Thyroid gland (tissue), 4 donors: Measurements from ENCODE around the gene GALNTL6. TPM values are rescaled to one million over a fixed set of nuclear protein-coding genes. Genes with fewer than 3 reads are reported as not detected.

Experiments used
- DNase-seq, 2 donors: peaks; one replicate each; pipeline ENCODE4 v3.0.0-alpha.2; 2019
- H3K27ac ChIP-seq, 3 donors: fragments of 200-600 bp; sonication (generic); 1 replicate in 2 of 3; 2 replicates in 1 of 3; pipeline ENCODE4 v1.5.1; 2016 to 2019; ENCODE audit warnings: mild to moderate bottlenecking in 1 of 3, moderate library complexity in 1 of 3
- H3K27me3 ChIP-seq: fragments of 200-600 bp; sonication (generic); one replicate; pipeline ENCODE4 v1.5.1; 2019
- H3K36me3 ChIP-seq, 2 donors: fragments of 200-600 bp; sonication (generic); one replicate each; pipeline ENCODE4 v1.5.1; 2016 to 2019
- H3K4me1 ChIP-seq, 2 donors: fragments of 200-600 bp; sonication (generic); one replicate each; pipeline ENCODE4 v1.5.1; 2017 to 2019
- H3K4me3 ChIP-seq, 3 donors: fragments of 200-600 bp; sonication (generic); replicated peaks in 1 of 3; 1 replicate in 2 of 3; 2 replicates in 1 of 3; pipeline ENCODE4 v1.5.1; 2016; ENCODE audit warnings: mild to moderate bottlenecking in 1 of 3
- H3K9me3 ChIP-seq: fragments of 200-600 bp; sonication (generic); one replicate; pipeline ENCODE4 v1.5.1; 2017
- POLR2A ChIP-seq, 2 donors: fragments of 450-650 bp; IDR thresholded peaks; one replicate each; pipeline ENCODE4 v1.6.1; 2017; ENCODE audit warnings: antibody characterized with exemption in 2 of 2, mild to moderate bottlenecking in 2 of 2, moderate library complexity in 1 of 2
- WGBS, 2 donors: methylation state at CpG; one replicate each; pipeline ENCODE4 v1.1.5; 2017; 5-methylcytosine and 5-hydroxymethylcytosine counted together
- intact Hi-C: fragments of 100-400 bp; cut with DNase I; formaldehyde crosslinking; loops from one replicate; pipeline ENCODE4 v1.15.1; 2023
- total RNA-seq, 4 donors: library from RNA; depleted of rRNA; stranded (reverse); fragments of >200 nt; gene quantifications; one replicate each; pipeline ENCODE4 v1.2.3, GENCODE V29; 2016
- TF ChIP-seq, protein P1 (sequence below), 6 experiments: fragments of 200-600 bp in 3 of 6; fragments of 450-650 bp in 3 of 6; sonication (generic) in 3 of 6; IDR thresholded peaks; one replicate each; pipeline ENCODE4 v1.5.1; 2016 to 2019; ENCODE audit warnings: antibody characterized with exemption in 6 of 6, mild to moderate bottlenecking in 2 of 6, inconsistent platforms in 1 of 6, moderate library complexity in 1 of 6

The GALNTL6 gene
- total RNA-seq, 4 donors from 2014 or later, result not detected

DNA sequence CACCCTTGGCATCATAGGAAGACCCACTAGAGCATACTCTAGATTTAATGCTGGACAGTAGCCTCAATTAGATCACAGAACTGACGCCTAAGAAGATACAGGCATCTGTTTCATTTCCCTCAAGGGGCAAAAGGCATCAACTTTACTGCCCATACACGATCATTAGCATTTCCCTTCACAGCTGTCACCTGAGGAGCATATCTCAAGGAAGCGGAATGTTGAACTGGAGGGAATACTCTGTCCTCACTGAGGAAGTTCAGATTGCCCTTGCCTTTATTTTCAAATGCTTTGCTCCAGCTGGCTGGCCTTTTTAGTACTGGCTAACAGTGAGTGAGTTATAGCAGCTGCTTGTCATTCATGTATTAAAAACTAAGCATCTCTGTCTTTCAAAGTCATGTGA, 847.0 kb downstream of the GALNTL6 start:
- peaks cover 0 to 10% of the 10 kb centered on the region in 2 donors for H3K4me1 ChIP-seq
- H3K27ac ChIP-seq, result no peak overlapping the region
- H3K27me3 ChIP-seq, result no peaks in the 10 kb centered on the region
- no peak overlapping the region for H3K4me3 ChIP-seq
- H3K9me3 ChIP-seq, result no peaks in the 10 kb centered on the region
- intact Hi-C loops, result no loop called here
- H3K36me3 ChIP-seq, result no peaks in the 10 kb centered on the region
- WGBS, 2 donors, result 72 to 79% methylated on average over 3 of the region's 3 CpGs
- TF ChIP-seq POLR2A (IDR thresholded peaks at IDR 0.05), result no peak
- TF ChIP-seq, protein P1, sequence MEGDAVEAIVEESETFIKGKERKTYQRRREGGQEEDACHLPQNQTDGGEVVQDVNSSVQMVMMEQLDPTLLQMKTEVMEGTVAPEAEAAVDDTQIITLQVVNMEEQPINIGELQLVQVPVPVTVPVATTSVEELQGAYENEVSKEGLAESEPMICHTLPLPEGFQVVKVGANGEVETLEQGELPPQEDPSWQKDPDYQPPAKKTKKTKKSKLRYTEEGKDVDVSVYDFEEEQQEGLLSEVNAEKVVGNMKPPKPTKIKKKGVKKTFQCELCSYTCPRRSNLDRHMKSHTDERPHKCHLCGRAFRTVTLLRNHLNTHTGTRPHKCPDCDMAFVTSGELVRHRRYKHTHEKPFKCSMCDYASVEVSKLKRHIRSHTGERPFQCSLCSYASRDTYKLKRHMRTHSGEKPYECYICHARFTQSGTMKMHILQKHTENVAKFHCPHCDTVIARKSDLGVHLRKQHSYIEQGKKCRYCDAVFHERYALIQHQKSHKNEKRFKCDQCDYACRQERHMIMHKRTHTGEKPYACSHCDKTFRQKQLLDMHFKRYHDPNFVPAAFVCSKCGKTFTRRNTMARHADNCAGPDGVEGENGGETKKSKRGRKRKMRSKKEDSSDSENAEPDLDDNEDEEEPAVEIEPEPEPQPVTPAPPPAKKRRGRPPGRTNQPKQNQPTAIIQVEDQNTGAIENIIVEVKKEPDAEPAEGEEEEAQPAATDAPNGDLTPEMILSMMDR (IDR thresholded peaks at IDR 0.05), result no peak
- no peak for DNase-seq

DNA sequence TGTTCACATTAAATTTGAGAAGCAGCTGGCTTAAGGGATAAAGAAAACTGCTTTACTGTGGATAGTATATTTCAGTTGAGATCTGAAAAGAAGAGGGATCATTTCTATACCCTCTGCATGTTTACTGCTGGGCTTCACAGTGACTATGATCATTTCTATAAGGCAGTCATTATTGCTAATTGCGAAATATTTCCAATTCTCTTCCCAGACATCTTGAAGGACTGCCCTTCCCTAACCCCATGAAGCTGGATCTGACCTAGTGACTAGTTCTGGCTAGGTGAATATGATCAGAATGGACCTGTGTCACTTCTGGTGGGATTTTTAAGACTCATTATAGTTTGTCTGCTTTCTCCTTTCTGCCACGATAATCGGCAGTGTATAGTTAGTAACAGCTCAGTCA, 848.9 kb downstream of the GALNTL6 start:
- DNase-seq, result no peak
- no peak overlapping the region for H3K4me3 ChIP-seq
- H3K36me3 ChIP-seq, result no peaks in the 10 kb centered on the region
- TF ChIP-seq, protein P1 (IDR thresholded peaks at IDR 0.05), result no peak
- no peak for TF ChIP-seq POLR2A (IDR thresholded peaks at IDR 0.05)
- WGBS, 2 donors, result 94 to 98% methylated on average over 3 of the region's 3 CpGs
- intact Hi-C loops, result no loop called here
- no peaks in the 10 kb centered on the region for H3K27me3 ChIP-seq
- peaks cover 0 to 10% of the 10 kb centered on the region in 2 donors for H3K4me1 ChIP-seq
- H3K27ac ChIP-seq, result no peak overlapping the region
- H3K9me3 ChIP-seq, result no peaks in the 10 kb centered on the region

DNA sequence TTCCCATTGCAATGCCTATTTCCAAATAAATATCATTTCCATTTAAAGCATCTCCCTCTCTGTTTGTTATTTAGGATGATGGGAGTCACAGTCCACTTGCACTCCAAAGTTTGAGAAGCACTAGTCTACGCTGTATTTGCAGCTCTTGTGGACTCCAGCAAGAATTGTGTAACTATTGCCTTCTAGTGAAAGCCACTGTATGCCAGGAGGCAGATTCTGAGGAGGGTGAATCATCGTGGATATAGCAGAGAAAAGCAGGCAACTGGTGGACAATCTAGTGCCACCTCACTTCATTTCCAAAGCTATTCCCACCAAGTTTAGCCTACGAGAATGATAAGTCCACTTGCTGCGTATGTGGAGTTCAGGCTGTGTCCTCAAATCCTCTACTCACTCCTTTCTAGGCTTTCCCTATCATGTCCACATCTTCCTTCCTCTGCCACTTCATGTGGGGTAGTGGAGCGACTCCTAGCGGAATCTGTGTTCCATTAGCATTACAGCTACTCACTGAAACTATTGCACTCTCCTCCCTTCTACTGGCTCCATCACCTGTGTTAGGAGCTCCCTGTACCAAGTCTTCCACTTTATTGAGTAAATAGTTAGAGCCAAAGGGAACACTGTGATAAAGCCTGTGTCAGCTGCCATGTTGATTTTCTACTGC, 853.6 kb downstream of the GALNTL6 start:
- 91 to 97% methylated on average over 6 of the region's 6 CpGs for WGBS, 2 donors
- TF ChIP-seq POLR2A (IDR thresholded peaks at IDR 0.05), result no peak
- TF ChIP-seq, protein P1 (IDR thresholded peaks at IDR 0.05), result no peak
- H3K4me1 ChIP-seq, result peaks cover 0 to 10% of the 10 kb centered on the region in 2 donors
- H3K27ac ChIP-seq, result no peak overlapping the region
- DNase-seq, result no peak
- no peaks in the 10 kb centered on the region for H3K36me3 ChIP-seq
- intact Hi-C loops, result no loop called here
- H3K9me3 ChIP-seq, result no peaks in the 10 kb centered on the region
- no peak overlapping the region for H3K4me3 ChIP-seq
- no peaks in the 10 kb centered on the region for H3K27me3 ChIP-seq

DNA sequence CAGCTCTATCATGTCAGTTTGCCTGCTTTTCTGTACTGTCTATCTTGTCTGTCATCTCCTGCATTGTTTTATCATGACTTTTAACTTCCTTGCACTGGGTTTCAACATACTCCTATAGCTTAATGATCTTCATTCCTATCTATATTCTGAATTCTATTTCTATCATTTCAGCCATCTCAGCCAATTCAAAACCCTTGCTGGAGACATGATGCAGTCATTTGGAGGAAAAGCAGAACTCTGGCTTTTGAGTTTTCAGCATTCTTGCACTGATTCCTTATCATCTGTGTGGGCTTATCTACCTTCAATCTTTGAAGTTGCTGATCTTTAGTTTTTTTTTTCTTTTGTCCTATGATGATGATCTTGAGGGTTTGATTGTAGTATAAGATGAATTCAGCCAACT, 861.6 kb downstream of the GALNTL6 start:
- H3K4me1 ChIP-seq, result no peaks in the 10 kb centered on the region
- no peaks in the 10 kb centered on the region for H3K27me3 ChIP-seq
- H3K9me3 ChIP-seq, result no peaks in the 10 kb centered on the region
- intact Hi-C loops, result no loop called here
- no peak for DNase-seq
- TF ChIP-seq, protein P1 (IDR thresholded peaks at IDR 0.05), result no peak
- no peak for TF ChIP-seq POLR2A (IDR thresholded peaks at IDR 0.05)
- no peaks in the 10 kb centered on the region for H3K36me3 ChIP-seq
- no peak overlapping the region for H3K27ac ChIP-seq
- H3K4me3 ChIP-seq, result no peak overlapping the region

DNA sequence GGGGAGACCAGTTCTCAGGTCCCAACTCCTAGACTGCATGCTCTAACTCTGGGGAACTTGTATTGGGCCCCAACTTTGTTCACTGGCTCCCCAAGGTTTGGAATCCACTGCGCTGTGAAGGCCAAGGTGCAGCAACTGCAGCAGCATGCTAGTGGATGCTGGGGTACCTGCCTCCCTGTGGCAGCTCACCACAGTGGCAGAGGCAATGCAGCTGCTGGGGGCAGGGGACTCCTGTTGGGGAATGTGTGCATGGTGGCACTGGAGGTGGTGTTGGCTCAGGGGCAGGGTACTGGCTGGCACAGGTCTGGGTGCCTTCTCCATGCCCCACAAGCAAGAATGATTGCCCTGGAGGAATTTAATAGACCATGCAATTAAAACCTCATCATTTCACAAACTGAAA, 862.0 kb downstream of the GALNTL6 start:
- Histone ChIP-seq H3K27ac (no peak overlapping the region), H3K4me1 (no peaks in the 10 kb centered on the region), H3K36me3 (no peaks in the 10 kb centered on the region), H3K27me3 (no peaks in the 10 kb centered on the region), H3K9me3 (no peaks in the 10 kb centered on the region), H3K4me3 (no peak overlapping the region)
- no peak for DNase-seq
- intact Hi-C loops, result no loop called here
- WGBS, 2 donors, result 80 to 100% methylated on average over 1 of the region's 1 CpG
- TF ChIP-seq, protein P1 (IDR thresholded peaks at IDR 0.05), result no peak
- no peak for TF ChIP-seq POLR2A (IDR thresholded peaks at IDR 0.05)
